Aortic smooth muscle cell (primary cell): ENCODE measurements around the gene SMC1A. TPM values are rescaled to one million over a fixed set of nuclear protein-coding genes. Genes with fewer than 3 reads are reported as not detected.

Experiments
- total RNA-seq: library from RNA; depleted of rRNA; stranded (reverse); fragments of >200 nt; gene quantifications from 2 replicates; pipeline ENCODE4 v1.2.3, GENCODE V29; 2014

SMC1A gene
- 15.7 and 17.0 TPM in 2 replicates for total RNA-seq

GRCh38 chrX:53422086-53422860 is at the start of gene SMC1A:
Gene SMC1A (minus strand): TSS chrX:53422654. CDS start chrX:53422600, 54 bp downstream.

GRCh38 chrX:53433651-53434639 is 11.5 kb upstream of the SMC1A start, which contains the start of gene HSD17B10:
Gene HSD17B10 (minus strand): TSS chrX:53434370. CDS start chrX:53434345, 25 bp downstream.

DNA sequence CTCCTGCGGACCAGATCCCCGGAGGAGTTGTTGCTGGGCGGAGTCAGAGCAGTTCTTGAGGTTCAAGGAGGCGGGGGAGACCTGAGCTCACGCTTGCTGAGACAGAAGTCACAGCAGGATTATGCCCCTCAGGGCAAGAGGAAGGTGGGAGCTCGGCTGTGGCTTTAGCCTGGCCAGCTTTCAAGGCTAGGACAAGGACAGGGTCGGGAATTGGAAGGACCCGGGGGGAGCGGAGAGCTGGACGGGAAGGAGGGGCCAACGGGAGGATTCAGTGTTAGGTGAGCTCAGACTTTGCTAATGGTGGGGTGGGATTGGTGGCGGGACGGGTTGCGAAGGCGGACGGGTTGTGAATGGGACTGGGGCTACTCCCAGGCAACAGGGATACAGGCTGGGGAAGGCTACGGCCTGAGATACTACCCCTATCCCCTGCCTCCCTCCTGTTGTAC is 430 bp upstream of the SMC1A start, which contains the start of gene RIBC1:
Gene RIBC1, plus strand, starts transcription at position 13 of the 446 bp plus-strand sequence. CDS start 3,404 bp downstream, outside the sequence.

Other genes with a start within 250 kb of the SMC1A start
- gene KDM5C, start 197.4 kb downstream of the SMC1A start, total RNA-seq = 58.4 and 67.9 TPM in 2 replicates
- 4.5 and 4.8 TPM in 2 replicates for gene IQSEC2, start 141.1 kb downstream of the SMC1A start, total RNA-seq
- gene RIBC1, start 219 bp upstream of the SMC1A start, total RNA-seq = 0.79 and 0.93 TPM in 2 replicates
- gene HSD17B10, start 11.7 kb upstream of the SMC1A start, total RNA-seq = 78.6 and 101 TPM in 2 replicates